ENCODE results near the gene SLC25A6.
"Not testable (repeated sequence)": the region's sequence is repeated elsewhere in the genome, so short reads cannot be mapped to it uniquely, and the experiment has no call there.

SLC25A6 gene

DNA sequence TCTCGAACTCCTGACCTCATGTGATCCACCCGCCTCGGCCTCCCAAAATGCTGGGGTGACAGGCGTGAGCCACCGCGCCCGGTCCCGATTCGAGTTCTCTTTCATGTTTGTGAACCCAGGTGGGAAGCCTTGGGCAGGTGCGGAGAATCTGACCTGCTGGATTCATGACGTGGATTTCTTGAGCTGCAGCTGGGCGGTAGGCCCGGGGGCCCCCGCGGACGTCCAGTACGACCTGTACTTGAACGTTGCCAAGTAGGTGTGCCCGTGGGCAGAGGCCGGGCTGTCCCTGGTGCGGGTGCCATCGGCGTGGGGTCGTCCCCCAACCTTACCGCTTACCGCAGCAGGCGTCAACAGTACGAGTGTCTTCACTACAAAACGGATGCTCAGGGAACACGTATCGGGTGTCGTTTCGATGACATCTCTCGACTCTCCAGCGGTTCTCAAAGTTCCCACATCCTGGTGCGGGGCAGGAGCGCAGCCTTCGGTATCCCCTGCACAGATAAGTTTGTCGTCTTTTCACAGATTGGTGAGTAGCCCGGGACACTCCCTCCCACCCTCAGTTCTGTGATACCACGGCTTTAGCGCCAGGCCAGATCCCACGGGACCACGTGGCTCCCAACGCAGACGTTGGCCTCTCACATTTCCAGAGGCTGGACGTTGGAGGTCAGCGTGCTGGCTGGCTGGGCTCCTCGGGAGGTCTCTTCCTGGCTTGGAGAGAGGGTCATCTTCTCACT is 39.8 kb downstream of the SLC25A6 start:
- no peak for DNase-seq

- DNase-seq: not testable (repeated sequence)
Measured at GRCh38 chrX:1349606-1350005, 42.3 kb downstream of the SLC25A6 start.

DNA sequence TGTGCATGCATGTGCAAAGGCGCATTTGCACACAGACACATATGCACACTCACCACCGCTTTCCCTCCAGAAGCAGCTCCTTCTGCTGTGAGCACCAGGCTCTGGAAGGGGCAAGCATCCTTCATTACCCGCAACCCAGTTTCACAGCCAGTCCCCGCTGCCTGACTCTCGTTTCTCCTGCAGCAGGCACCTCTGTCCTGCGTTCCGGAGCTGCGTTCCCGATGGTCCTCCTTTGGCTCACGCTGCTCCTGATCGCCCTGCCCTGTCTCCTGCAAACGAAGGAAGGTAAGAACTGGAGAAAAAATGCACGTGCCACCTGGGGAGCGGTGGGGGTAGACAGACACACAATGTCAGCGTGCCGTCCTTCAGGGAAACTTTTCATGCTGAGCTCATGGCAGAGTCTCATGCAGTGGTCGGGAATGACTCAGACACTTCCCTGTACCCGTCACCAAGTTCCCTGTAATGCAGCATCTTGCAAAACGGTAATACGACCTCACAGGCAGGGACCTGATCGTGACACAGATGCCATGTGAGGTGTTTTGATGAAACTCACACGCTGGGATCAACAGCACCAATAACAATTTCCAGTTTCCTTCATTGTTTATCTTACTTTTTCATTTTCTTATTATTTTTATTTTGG is 50.2 kb downstream of the SLC25A6 start:
- DNase-seq: no peak

GRCh38 chrX:1336948-1337779 is 54.7 kb downstream of the SLC25A6 start:
- DNase-seq: no peak

DNA sequence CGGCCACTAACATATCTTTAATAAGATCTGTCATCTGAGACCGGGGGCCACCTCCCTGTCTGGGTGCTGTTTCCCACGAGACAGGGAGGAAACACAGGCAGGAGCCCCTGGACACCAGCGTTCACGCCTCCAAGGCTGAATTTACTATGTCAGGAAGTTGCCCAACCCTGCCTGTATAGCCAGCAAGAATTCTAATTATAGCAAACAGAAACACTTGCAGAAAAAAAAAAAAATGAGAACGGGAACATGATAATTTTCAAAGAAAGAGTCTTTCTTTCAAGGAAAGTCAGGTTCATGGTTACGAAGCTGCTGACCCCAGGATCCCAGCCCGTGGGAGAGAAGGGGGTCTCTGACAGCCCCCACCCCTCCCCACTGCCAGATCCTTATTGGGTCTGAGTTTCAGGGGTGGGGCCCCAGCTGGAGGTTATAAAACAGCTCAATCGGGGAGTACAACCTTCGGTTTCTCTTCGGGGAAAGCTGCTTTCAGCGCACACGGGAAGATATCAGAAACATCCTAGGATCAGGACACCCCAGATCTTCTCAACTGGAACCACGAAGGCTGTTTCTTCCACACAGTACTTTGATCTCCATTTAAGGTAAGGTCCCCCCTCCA is 55.5 kb downstream of the SLC25A6 start, which contains the start of gene IL3RA:
IL3RA (plus strand) TSS at position 455 of the 613 bp plus-strand sequence. CDS start 4,981 bp downstream, outside the sequence.
- no peak for DNase-seq

All from CD4-positive, alpha-beta T cell treated with Interleukin-4 for 4 hours (primary cell).